ENCODE results near the gene IGFN1. TPM values are rescaled to one million over a fixed set of nuclear protein-coding genes. Genes with fewer than 3 reads are reported as not detected.

Gene IGFN1
- total RNA-seq, 1 experiment from 2014 or later, result not detected

- Mint-ChIP-seq H3K27me3 (ENCODE audit: low read depth) (peaks cover 41% of the 10 kb centered on the region), H3K4me1 (peaks cover 7% of the 10 kb centered on the region in 2 experiments), H3K9me3 (peaks cover 6 to 9% of the 10 kb centered on the region in 2 experiments), H3K4me3 (no peak overlapping the region), H3K27ac (no peak overlapping the region), H3K36me3 (ENCODE audit: insufficient read depth in 1 of 3, low read depth in 3 of 3) (peaks cover 0 to 6% (median 5%) of the 10 kb centered on the region in 3 experiments; a peak in 6 of 7 replicates)
- H3K56ac ChIP-seq (ENCODE audit: insufficient read length, low read depth, low read length), result no peak overlapping the region
- WGBS (ENCODE audit: extremely low coverage, insufficient read length, low lambda C conversion rate), result no CpG with 5 or more reads among the region's 5 CpGs
- no peak overlapping the region for H2BK120ac ChIP-seq (ENCODE audit: low read depth, low read length, poor library complexity, severe bottlenecking)
- no peak overlapping the region for H2BK20ac ChIP-seq (ENCODE audit: low read depth, low read length, poor library complexity, severe bottlenecking)
- no peak overlapping the region; the same call in 1 of the 2 replicates for H3K14ac ChIP-seq (ENCODE audit: insufficient read depth, low read length)
- no peaks in the 10 kb centered on the region for H4K20me1 ChIP-seq (ENCODE audit: control insufficient read depth, insufficient read depth, insufficient read length)
- H4K5ac ChIP-seq (ENCODE audit: insufficient read length, low read depth, low read length), result no peak overlapping the region
- no peaks in the 10 kb centered on the region for H3K27me3 ChIP-seq (ENCODE audit: insufficient read depth, low read length)
- TF ChIP-seq, protein P1, sequence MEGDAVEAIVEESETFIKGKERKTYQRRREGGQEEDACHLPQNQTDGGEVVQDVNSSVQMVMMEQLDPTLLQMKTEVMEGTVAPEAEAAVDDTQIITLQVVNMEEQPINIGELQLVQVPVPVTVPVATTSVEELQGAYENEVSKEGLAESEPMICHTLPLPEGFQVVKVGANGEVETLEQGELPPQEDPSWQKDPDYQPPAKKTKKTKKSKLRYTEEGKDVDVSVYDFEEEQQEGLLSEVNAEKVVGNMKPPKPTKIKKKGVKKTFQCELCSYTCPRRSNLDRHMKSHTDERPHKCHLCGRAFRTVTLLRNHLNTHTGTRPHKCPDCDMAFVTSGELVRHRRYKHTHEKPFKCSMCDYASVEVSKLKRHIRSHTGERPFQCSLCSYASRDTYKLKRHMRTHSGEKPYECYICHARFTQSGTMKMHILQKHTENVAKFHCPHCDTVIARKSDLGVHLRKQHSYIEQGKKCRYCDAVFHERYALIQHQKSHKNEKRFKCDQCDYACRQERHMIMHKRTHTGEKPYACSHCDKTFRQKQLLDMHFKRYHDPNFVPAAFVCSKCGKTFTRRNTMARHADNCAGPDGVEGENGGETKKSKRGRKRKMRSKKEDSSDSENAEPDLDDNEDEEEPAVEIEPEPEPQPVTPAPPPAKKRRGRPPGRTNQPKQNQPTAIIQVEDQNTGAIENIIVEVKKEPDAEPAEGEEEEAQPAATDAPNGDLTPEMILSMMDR (conservative IDR thresholded peaks at IDR 0.05), result no peak
- no peak overlapping the region for H4K91ac ChIP-seq (ENCODE audit: insufficient read length, low read depth, low read length)
- H3K4ac ChIP-seq (ENCODE audit: low read depth, low read length), result no peak overlapping the region
- H3K4me2 ChIP-seq (ENCODE audit: insufficient read depth, insufficient read length, low read length), result no peak overlapping the region
- H3K9ac ChIP-seq (ENCODE audit: extremely low read depth, insufficient read length, low read length), result no peak overlapping the region
- no peaks in the 10 kb centered on the region for H3K9me3 ChIP-seq (ENCODE audit: control insufficient read depth, low read depth, low read length)
- H3T11ph ChIP-seq (ENCODE audit: low read length), result no peak overlapping the region
- no peak overlapping the region for H3K23ac ChIP-seq (ENCODE audit: insufficient read length, low read depth, low read length)
- H4K8ac ChIP-seq (replicated peaks; ENCODE audit: insufficient read length, low read depth, low read length), result no peak overlapping the region
- no peak overlapping the region for H2BK12ac ChIP-seq (ENCODE audit: insufficient read length, low read depth, low read length)
- no peak for DNase-seq
- no peaks in the 10 kb centered on the region for H3K4me1 ChIP-seq (ENCODE audit: insufficient read depth, low read length)
- H2AK5ac ChIP-seq (ENCODE audit: insufficient read length, low read length), result no peak overlapping the region
- no peak overlapping the region for H2BK5ac ChIP-seq (ENCODE audit: insufficient read length, low read length)
- no peaks in the 10 kb centered on the region for H3K23me2 ChIP-seq (ENCODE audit: insufficient read length, low read depth, low read length, poor library complexity, severe bottlenecking)
- H3K27ac ChIP-seq (ENCODE audit: insufficient read length, low read depth, low read length), result no peak overlapping the region
- no peak overlapping the region for H2BK15ac ChIP-seq (ENCODE audit: low read depth, low read length)
- no peaks in the 10 kb centered on the region for H3K79me2 ChIP-seq (ENCODE audit: insufficient read depth, low read length)
- H2AFZ ChIP-seq (ENCODE audit: low read length), result no peak overlapping the region
- no peaks in the 10 kb centered on the region for H3K79me1 ChIP-seq (ENCODE audit: insufficient read depth, low read depth, low read length, poor library complexity, severe bottlenecking)
- no peak overlapping the region for H3K18ac ChIP-seq (ENCODE audit: insufficient read length, low read depth, low read length)
Measured at GRCh38 chr1:201183753-201184152, 6.9 kb upstream of the IGFN1 start.
